Smooth muscle cell (in vitro differentiated cells): ENCODE data around the gene PPP1R17. TPM values are rescaled to one million over a fixed set of nuclear protein-coding genes. Genes with fewer than 3 reads are reported as not detected.
A peak's percentile ranks its signal among the peaks of the same experiment; 100 is the strongest.

Experiments
- DNase-seq: peaks from one replicate; lab custom pipeline; 2025; ENCODE audit not compliant: unreplicated experiment; lab: John Stamatoyannopoulos, UW
- H2AFZ ChIP-seq: fragments of 200-600 bp; sonication (generic); 2 replicates; pipeline ENCODE4 v1.6.0; 2016; ENCODE audit warnings: antibody characterized with exemption, low read depth, mild to moderate bottlenecking
- H3F3A ChIP-seq: fragments of 200-600 bp; sonication (generic); 2 replicates; pipeline ENCODE4 v1.6.0; 2017; ENCODE audit warnings: antibody characterized with exemption, low read depth
- H3K27ac ChIP-seq: fragments of 200-600 bp; sonication (generic); 2 replicates; pipeline ENCODE4 v1.5.1; 2016; ENCODE audit warnings: low read depth, mild to moderate bottlenecking
- H3K27me3 ChIP-seq: fragments of 200-600 bp; sonication (generic); 2 replicates; pipeline ENCODE4 v1.6.1; 2016; ENCODE audit warnings: low read depth, mild to moderate bottlenecking
- H3K36me3 ChIP-seq: fragments of 200-600 bp; sonication (generic); 2 replicates; pipeline ENCODE4 v1.5.1; 2016; ENCODE audit warnings: low read depth
- H3K4me1 ChIP-seq: fragments of 200-600 bp; sonication (generic); 2 replicates; pipeline ENCODE4 v1.5.1; 2016; ENCODE audit warnings: low read depth
- H3K4me2 ChIP-seq: fragments of 200-600 bp; sonication (generic); 2 replicates; pipeline ENCODE4 v1.6.0; 2016; ENCODE audit warnings: mild to moderate bottlenecking
- H3K4me3 ChIP-seq: fragments of 200-600 bp; sonication (generic); 2 replicates; pipeline ENCODE4 v1.5.1; 2016; ENCODE audit warnings: mild to moderate bottlenecking
- H3K79me2 ChIP-seq: fragments of 200-600 bp; sonication (generic); 2 replicates; pipeline ENCODE4 v1.6.0; 2016; ENCODE audit warnings: low read depth, mild to moderate bottlenecking
- H3K9ac ChIP-seq: fragments of 200-600 bp; sonication (generic); 2 replicates; pipeline ENCODE4 v1.6.0; 2016; ENCODE audit warnings: low read depth
- H3K9me3 ChIP-seq: fragments of 200-600 bp; sonication (generic); replicated peaks from 2 replicates; pipeline ENCODE4 v1.5.1; 2016; ENCODE audit warnings: low read depth
- H4K20me1 ChIP-seq: fragments of 200-600 bp; sonication (generic); 2 replicates; pipeline ENCODE4 v1.6.0; 2016; ENCODE audit warnings: low read depth
- WGBS: methylation state at CpG from one replicate; pipeline ENCODE4 v1.1.7; 2016; ENCODE audit warnings: low lambda C conversion rate; 5-methylcytosine and 5-hydroxymethylcytosine counted together
- polyA plus RNA-seq: library from polyadenylated mRNA; unstranded; fragments of >200 nt; fragmentation: Nextera tagmentation; extraction: Ambion mirVana; gene quantifications from 2 replicates; pipeline ENCODE4 v1.2.1, GENCODE V29; 2016
- total RNA-seq: library from RNA; depleted of rRNA; stranded (reverse); fragments of >200 nt; gene quantifications from 2 replicates; pipeline ENCODE4 v1.2.3, GENCODE V29; 2014
- TF ChIP-seq, protein P1 (sequence below): fragments of 200-600 bp; sonication (generic); IDR thresholded peaks from 2 replicates; pipeline ENCODE4 v1.5.1; 2017; ENCODE audit warnings: borderline replicate concordance, mild to moderate bottlenecking, antibody characterized with exemption; ENCODE audit not compliant: insufficient read depth, poor library complexity, severe bottlenecking

PPP1R17 gene
- total and polyA plus RNA-seq, 2 experiments from 2014 or later = not detected

DNA sequence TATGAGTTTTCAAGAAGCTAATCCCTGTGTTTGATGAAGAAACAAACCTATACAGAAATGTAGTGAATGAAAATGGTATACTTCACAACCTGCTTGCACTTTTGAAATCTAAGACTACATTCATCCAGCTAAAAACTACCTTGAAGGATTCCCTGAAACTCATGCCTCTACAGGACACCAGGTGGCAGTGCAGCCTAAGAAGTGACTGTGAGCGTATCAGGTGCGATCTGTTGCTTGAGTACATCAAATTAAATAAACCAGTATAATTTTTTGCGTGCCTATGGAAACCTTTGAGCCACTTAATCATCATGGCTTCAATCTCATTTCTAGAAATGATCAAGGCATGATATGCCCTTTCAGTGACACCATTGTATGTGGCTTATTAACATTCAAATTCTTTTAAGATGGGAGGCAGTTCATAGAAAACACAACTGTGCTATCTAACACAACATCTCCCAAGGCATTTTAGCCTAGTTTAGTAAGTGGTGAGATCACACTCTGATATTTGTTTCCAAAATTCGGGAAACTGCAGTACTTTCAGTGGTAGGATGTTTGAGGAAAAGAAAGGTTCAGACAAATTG is 57.4 kb downstream of the PPP1R17 start:
- Histone ChIP-seq H3F3A (no peaks in the 10 kb centered on the region), H3K36me3 (no peaks in the 10 kb centered on the region), H3K4me1 (no peaks in the 10 kb centered on the region), H3K4me2 (no peak overlapping the region), H3K9ac (no peak overlapping the region), H2AFZ (no peak overlapping the region), H3K79me2 (no peaks in the 10 kb centered on the region), H3K27me3 (peaks cover 32% of the 10 kb centered on the region), H3K9me3 (no peaks in the 10 kb centered on the region), H3K4me3 (no peak overlapping the region), H4K20me1 (no peaks in the 10 kb centered on the region), H3K27ac (no peak overlapping the region)
- no peak for DNase-seq
- TF ChIP-seq, protein P1, sequence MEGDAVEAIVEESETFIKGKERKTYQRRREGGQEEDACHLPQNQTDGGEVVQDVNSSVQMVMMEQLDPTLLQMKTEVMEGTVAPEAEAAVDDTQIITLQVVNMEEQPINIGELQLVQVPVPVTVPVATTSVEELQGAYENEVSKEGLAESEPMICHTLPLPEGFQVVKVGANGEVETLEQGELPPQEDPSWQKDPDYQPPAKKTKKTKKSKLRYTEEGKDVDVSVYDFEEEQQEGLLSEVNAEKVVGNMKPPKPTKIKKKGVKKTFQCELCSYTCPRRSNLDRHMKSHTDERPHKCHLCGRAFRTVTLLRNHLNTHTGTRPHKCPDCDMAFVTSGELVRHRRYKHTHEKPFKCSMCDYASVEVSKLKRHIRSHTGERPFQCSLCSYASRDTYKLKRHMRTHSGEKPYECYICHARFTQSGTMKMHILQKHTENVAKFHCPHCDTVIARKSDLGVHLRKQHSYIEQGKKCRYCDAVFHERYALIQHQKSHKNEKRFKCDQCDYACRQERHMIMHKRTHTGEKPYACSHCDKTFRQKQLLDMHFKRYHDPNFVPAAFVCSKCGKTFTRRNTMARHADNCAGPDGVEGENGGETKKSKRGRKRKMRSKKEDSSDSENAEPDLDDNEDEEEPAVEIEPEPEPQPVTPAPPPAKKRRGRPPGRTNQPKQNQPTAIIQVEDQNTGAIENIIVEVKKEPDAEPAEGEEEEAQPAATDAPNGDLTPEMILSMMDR = peak; percentile 95
- 2% methylated on average over 4 of the region's 4 CpGs for WGBS

GRCh38 chr7:31747553-31747952 is 60.5 kb downstream of the PPP1R17 start:
- Histone ChIP-seq H3K4me3 (no peak overlapping the region), H3K27ac (peak overlapping the region; percentile 25), H4K20me1 (no peaks in the 10 kb centered on the region), H3K27me3 (peaks cover 29% of the 10 kb centered on the region), H3F3A (no peaks in the 10 kb centered on the region), H3K9me3 (no peaks in the 10 kb centered on the region), H3K4me1 (no peaks in the 10 kb centered on the region), H3K36me3 (no peaks in the 10 kb centered on the region), H3K79me2 (no peaks in the 10 kb centered on the region), H3K9ac (no peak overlapping the region), H3K4me2 (no peak overlapping the region), H2AFZ (no peak overlapping the region)
- no peak for DNase-seq
- TF ChIP-seq, protein P1 = no peak

GRCh38 chr7:31748084-31748483 is 61.1 kb downstream of the PPP1R17 start:
- TF ChIP-seq, protein P1 = no peak
- no peaks in the 10 kb centered on the region for H3K79me2 ChIP-seq
- H3K4me3 ChIP-seq = no peak overlapping the region
- H3K27me3 ChIP-seq = peaks cover 26% of the 10 kb centered on the region
- DNase-seq = no peak
- H4K20me1 ChIP-seq = no peaks in the 10 kb centered on the region
- no peaks in the 10 kb centered on the region for H3K4me1 ChIP-seq
- no peak overlapping the region for H3K9ac ChIP-seq
- WGBS = 83% methylated on average over 1 of the region's 1 CpG
- no peak overlapping the region for H3K4me2 ChIP-seq
- no peaks in the 10 kb centered on the region for H3K9me3 ChIP-seq
- H3K27ac ChIP-seq = peak overlapping the region; percentile 25
- no peaks in the 10 kb centered on the region for H3F3A ChIP-seq
- H3K36me3 ChIP-seq = no peaks in the 10 kb centered on the region
- H2AFZ ChIP-seq = no peak overlapping the region

GRCh38 chr7:31751726-31752125 is 64.7 kb downstream of the PPP1R17 start:
- H3K27me3 ChIP-seq = peaks cover 19% of the 10 kb centered on the region
- H3K36me3 ChIP-seq = no peaks in the 10 kb centered on the region
- no peaks in the 10 kb centered on the region for H3K79me2 ChIP-seq
- H2AFZ ChIP-seq = no peak overlapping the region
- TF ChIP-seq, protein P1 = no peak
- H3K27ac ChIP-seq = no peak overlapping the region
- H3K4me3 ChIP-seq = no peak overlapping the region
- H3K9ac ChIP-seq = no peak overlapping the region
- H3F3A ChIP-seq = no peaks in the 10 kb centered on the region
- no peak overlapping the region for H3K4me2 ChIP-seq
- no peaks in the 10 kb centered on the region for H3K4me1 ChIP-seq
- WGBS = 80% methylated on average over 4 of the region's 4 CpGs
- H3K9me3 ChIP-seq = no peaks in the 10 kb centered on the region
- no peak for DNase-seq
- no peaks in the 10 kb centered on the region for H4K20me1 ChIP-seq
